ENCODE results near the gene ANTXR1.

ANTXR1 gene

GRCh38 chr2:69013142-69013839 is at the start of gene ANTXR1:
Gene ANTXR1, plus strand, starts transcription at chr2:69013179. Its CDS starts 321 bp downstream, at chr2:69013500.
- peak in 1 of 3 experiments; percentile 37 for TF ChIP-seq CTCF (IDR thresholded peaks at IDR 0.05; ENCODE audit: unreplicated experiment in 3 of 3)
- Mint-ChIP-seq H3K36me3 (ENCODE audit: low read depth) (peaks cover 10% of the 10 kb centered on the region), H3K9me3 (no peaks in the 10 kb centered on the region), H3K27me3 (ENCODE audit: low read depth) (peaks cover 14% of the 10 kb centered on the region), H3K4me3 (peak within 1 kb of the TSS; percentile 98 to 100 (median 100)), H3K27ac (peak within 1 kb of the TSS; percentile 80 to 97 (median 92)), H3K4me1 (peaks cover 27% of the 10 kb centered on the region)

GRCh38 chr2:68964282-68964681 is 48.7 kb upstream of the ANTXR1 start:
- no peaks in the 10 kb centered on the region for H3K27me3 Mint-ChIP-seq (ENCODE audit: low read depth)
- no peak overlapping the region for H3K4me3 Mint-ChIP-seq
- H3K27ac Mint-ChIP-seq, result no peak overlapping the region
- TF ChIP-seq CTCF (IDR thresholded peaks at IDR 0.05; ENCODE audit: unreplicated experiment in 3 of 3), result no peak
- H3K36me3 Mint-ChIP-seq (ENCODE audit: low read depth), result no peaks in the 10 kb centered on the region
- H3K9me3 Mint-ChIP-seq, result peaks cover 4% of the 10 kb centered on the region
- H3K4me1 Mint-ChIP-seq, result no peaks in the 10 kb centered on the region

GRCh38 chr2:68968221-68968620 is 44.8 kb upstream of the ANTXR1 start:
- Mint-ChIP-seq H3K27ac (no peak overlapping the region), H3K9me3 (peaks cover 4% of the 10 kb centered on the region), H3K4me3 (no peak overlapping the region), H3K36me3 (ENCODE audit: low read depth) (no peaks in the 10 kb centered on the region), H3K27me3 (ENCODE audit: low read depth) (no peaks in the 10 kb centered on the region), H3K4me1 (peaks cover 13% of the 10 kb centered on the region)
- no peak for TF ChIP-seq CTCF (IDR thresholded peaks at IDR 0.05; ENCODE audit: unreplicated experiment in 3 of 3)

GRCh38 chr2:68969736-68970490 is 43.1 kb upstream of the ANTXR1 start:
- no peaks in the 10 kb centered on the region for H3K9me3 Mint-ChIP-seq
- peaks cover 13% of the 10 kb centered on the region for H3K4me1 Mint-ChIP-seq
- H3K4me3 Mint-ChIP-seq, result no peak overlapping the region
- no peaks in the 10 kb centered on the region for H3K36me3 Mint-ChIP-seq (ENCODE audit: low read depth)
- TF ChIP-seq CTCF (IDR thresholded peaks at IDR 0.05; ENCODE audit: unreplicated experiment in 3 of 3), result no peak
- H3K27ac Mint-ChIP-seq, result peak overlapping the region in 2 of 3 experiments; percentile 19 to 41
- no peaks in the 10 kb centered on the region for H3K27me3 Mint-ChIP-seq (ENCODE audit: low read depth)

- TF ChIP-seq CTCF (IDR thresholded peaks at IDR 0.05; ENCODE audit: unreplicated experiment in 3 of 3), result no peak
- Mint-ChIP-seq H3K4me3 (no peak overlapping the region), H3K27ac (peak overlapping the region in 2 of 3 experiments; percentile 6 to 19), H3K36me3 (ENCODE audit: low read depth) (no peaks in the 10 kb centered on the region), H3K9me3 (no peaks in the 10 kb centered on the region), H3K27me3 (ENCODE audit: low read depth) (no peaks in the 10 kb centered on the region), H3K4me1 (peaks cover 13% of the 10 kb centered on the region)
These were observed 42.3 kb upstream of the ANTXR1 start for GRCh38 chr2:68970566-68971265.
